GM21447 (cell line): ENCODE results near the gene CMTM4.
"Not testable (repeated sequence)": the region's sequence is repeated elsewhere in the genome, so short reads cannot be mapped to it uniquely, and the experiment has no call there.

Source experiments
- ATAC-seq: cut with Tn5 transposase; IDR thresholded peaks from one replicate; pipeline ENCODE4 v1.9.1; 2021; ENCODE audit not compliant: unreplicated experiment

The CMTM4 gene

GRCh38 chr16:66596986-66597848, 99.3 kb downstream of the CMTM4 start:
- ATAC-seq = no peak

DNA sequence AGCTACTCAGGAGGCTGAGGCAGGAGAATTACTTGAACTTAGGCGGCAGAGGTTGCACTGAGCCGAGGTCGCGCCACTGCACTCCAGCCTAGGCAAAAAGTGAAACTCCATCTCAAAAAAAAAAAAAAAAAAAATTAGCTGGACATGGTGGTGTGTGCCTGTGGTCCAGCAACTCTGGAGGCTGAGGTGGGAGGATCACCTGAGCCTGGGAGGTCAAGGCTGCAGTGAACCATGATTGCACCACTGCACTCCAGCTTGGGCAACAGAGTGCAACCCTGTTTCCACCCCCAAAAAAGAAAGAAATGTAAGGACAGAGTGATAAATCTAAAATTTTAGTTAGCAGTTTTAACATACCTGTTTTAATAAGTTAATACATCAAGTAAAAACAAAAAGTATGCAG, 100.0 kb downstream of the CMTM4 start:
- ATAC-seq = not testable (repeated sequence)

DNA sequence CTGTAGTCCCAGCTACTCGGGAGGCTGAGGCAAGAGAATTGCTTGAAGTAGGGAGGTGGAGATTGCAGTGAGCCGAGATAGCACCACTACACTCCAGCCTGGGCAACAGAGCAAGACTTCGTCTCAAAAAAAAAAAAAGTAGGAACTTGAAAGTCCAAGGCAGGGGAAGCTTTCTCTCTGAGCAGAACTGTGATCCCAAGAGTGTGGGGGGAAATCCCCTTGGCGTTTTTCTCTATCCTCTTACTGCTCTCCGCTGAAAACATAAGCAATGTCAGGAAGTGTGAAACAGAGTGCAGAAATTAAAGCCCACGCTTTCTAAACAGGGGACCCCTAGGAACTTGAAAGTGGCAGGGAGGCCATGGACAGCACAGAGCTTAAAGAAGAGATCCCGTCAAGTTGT, 101.8 kb downstream of the CMTM4 start:
- ATAC-seq = no peak

GRCh38 chr16:66592814-66593213, 103.7 kb downstream of the CMTM4 start:
- no peak for ATAC-seq

- ATAC-seq = no peak
Measured at GRCh38 chr16:66592241-66592640, 104.3 kb downstream of the CMTM4 start.

GRCh38 chr16:66591018-66591417, 105.5 kb downstream of the CMTM4 start:
- no peak for ATAC-seq

- ATAC-seq = no peak
Measured at GRCh38 chr16:66590322-66590721, 106.2 kb downstream of the CMTM4 start.

DNA sequence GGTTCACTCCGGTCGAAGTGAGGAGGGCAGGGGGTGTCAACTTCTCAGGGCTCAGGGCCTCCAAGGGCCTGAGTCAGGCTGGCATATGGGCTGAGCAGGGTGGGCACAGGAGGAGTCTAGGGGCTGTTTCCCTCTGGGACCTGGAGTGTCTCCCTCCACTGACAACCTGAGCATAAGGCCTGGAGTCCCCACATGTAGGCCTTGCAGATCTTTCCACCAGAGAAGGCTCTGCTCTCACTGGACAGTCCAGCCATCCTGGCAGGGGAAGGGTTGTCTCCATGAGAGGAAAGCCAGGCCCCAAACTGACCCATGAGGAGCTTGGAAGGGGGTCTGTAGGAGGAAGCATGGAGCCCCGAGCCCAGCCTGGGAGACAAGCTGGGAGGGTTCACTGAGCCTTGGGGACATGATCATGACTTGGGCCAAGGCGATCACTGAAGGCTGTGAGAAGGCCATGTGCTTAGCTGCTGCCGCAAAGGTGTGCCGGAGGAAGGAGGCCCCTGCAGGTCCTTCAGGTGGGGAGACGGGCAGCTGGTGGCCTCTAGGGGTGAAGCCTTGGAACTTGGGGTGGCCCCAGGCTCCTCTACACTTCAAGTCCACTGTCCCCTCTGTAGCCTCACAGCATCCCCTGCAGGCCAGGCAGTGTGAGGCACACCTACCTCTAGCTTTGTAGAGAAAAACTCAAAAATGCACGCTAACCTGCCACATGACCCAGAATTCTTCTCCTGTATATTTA, 107.4 kb downstream of the CMTM4 start:
- peak; percentile 73 for ATAC-seq

DNA sequence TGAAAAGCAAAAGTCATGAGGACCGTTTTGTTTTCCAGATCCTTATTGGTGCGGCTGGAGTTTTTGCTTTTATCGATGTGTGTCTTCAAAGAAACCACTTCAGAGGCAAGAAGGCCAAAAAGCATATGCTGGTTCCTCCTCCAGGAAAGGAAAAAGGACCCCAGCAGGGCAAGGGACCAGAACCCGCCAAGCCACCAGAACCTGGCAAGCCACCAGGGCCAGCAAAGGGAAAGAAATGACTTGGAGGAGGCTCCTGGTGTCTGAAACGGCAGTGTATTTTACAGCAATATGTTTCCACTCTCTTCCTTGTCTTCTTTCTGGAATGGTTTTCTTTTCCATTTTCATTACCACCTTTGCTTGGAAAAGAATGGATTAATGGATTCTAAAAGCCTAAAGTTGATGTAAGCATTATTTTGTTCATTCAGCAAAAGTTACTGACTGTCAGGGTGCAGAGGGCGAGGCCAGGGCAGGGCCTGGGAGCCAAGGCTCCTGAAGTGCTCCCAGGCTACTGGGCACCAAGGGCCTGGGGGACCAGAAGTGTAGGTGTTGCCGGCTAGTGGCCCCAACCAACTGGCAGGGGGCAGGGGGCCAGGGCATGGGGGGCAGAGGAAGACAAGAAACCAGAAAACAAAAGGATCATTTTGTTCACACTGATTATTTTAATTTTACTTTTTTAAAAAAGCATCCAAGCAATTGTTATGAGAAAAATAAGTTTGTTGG, 108.5 kb downstream of the CMTM4 start:
- ATAC-seq = no peak

GRCh38 chr16:66585481-66586239, 110.9 kb downstream of the CMTM4 start:
- no peak for ATAC-seq

DNA sequence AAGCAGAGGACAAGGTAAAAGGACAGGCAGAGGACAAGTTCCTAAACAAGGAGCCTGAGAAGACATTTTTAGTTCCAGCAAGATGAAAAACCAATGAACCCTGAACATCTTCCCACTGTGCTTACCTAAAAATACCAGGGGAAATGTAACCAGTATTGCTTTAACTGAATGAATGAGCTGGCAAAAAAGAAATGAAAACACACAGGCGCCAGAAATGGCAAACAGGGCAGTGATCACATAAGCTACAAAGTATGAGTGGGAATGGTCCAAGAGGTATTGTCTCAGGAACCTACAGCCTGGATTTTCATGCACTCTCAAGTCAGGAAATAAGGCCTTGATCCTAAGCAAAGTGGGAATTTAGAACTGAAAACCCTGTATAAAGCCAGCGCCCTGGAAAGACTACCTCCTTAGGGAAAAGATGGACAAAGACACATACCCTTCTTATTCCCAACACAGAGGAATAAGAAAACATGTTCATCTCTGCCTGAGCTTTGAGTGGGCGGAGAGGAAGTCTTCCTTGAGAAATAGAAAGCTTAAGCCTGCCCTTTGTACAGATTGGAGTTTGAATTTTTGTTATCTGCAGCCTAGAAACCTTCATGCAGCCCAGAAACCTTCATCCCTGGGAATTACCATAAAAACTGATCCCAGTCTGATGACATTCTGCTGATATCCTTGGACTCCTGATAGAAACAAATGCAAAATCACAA, 115.1 kb downstream of the CMTM4 start:
- no peak for ATAC-seq

DNA sequence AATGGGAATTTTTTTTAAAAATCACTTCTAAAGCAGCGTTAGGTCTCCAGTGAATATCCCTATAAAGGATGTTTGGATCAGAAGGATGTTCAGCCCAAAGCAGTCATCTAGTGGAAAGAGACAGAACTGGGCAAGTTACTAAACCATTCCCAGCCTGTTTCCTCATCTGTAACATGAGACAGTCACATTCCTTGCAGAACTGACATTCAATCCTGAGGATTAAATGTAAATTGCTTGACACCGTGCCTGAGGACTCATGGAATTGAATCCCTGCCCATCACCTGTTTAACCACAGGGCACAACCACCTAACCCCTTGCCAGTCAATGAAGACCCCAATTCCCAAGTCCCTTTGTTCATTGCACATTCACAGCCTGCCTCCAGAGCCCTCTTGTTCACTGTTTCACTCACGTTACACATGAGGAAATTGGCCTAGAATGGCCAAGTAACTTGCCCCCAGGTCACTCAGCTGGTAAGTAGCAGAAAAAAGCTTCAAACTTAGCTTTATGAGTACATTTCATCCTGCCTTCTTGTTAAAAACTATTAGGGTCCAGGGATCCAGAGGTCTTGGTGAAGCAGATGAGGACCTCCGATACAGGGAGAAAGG, 115.8 kb downstream of the CMTM4 start:
- ATAC-seq = no peak

GRCh38 chr16:66578651-66579531, 117.7 kb downstream of the CMTM4 start, which contains the start of gene CMTM2:
Gene CMTM2, plus strand, starts transcription at chr16:66579463. Its CDS starts 145 bp downstream, at chr16:66579608.
- no peak for ATAC-seq

- ATAC-seq = no peak
Measured at GRCh38 chr16:66576296-66576695, 120.2 kb downstream of the CMTM4 start.

DNA sequence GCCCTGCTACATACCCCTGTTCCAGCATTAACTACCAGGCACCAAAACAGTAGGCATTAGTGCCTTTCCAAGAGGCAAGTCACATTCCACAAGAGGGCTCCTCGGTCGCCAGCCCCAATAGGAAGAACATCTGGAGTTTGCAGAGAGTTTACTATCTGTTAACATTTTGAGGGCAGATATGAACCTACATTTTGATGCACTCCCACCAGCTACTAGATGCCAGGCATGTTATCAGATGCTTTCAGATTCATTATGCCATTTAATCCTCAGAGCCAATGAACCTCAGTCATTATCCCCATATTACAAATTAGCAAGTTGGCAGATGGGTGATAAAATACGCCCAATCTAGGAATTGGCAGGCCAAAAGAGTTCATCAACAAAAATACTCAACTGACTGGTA, 121.5 kb downstream of the CMTM4 start:
- ATAC-seq = no peak

- ATAC-seq = no peak
Measured at GRCh38 chr16:66574531-66574930, 122.0 kb downstream of the CMTM4 start.

DNA sequence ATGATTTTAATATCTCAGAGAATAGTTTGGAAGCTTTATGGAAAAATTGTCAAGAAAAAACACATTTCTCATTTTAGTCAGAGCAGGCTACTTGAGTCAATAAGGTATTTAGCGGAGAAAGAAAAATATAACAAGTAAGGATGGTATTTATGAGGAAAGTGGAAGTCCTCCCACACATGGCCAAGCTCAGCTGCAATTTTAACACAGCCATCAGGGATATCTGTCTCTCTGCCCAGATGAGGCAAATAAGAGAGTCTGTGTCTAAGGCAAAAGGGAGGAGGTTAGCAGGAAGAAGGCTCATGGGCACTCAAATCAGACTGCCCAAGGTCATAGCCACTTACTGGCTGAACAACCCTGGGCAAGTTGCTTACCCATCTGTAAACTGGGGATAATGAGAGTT, 122.5 kb downstream of the CMTM4 start:
- ATAC-seq = no peak

- no peak for ATAC-seq
Measured at GRCh38 chr16:66572356-66572755, 124.2 kb downstream of the CMTM4 start.
